HEK293T (cell line): ENCODE measurements around the gene USB1.

Experiments
- CTCF ChIA-PET: fragments of 350-600 bp; formaldehyde crosslinking; extraction: SDS; loops from one replicate; lab custom pipeline; 2021; ENCODE audit warnings: antibody characterized with exemption, inconsistent platforms; lab: Yijun Ruan, JAX
- POLR2A ChIA-PET: fragments of 350-600 bp; formaldehyde crosslinking; extraction: SDS; loops from one replicate; lab custom pipeline; 2020; ENCODE audit warnings: antibody characterized with exemption, inconsistent platforms; lab: Yijun Ruan, JAX
- DNase-seq: peaks from one replicate; pipeline ENCODE4 v3.0.0; 2012; ENCODE audit warnings: mixed read lengths; ENCODE audit errors: extremely low spot score
- ARNT ChIP-seq: fragments of 450-650 bp; IDR thresholded peaks from 2 replicates; pipeline ENCODE4 v1.6.1; 2017; ENCODE audit warnings: mild to moderate bottlenecking
- BHLHE40 ChIP-seq: fragments of 450-650 bp; IDR thresholded peaks from 2 replicates; pipeline ENCODE4 v1.6.1; 2016; ENCODE audit warnings: mild to moderate bottlenecking, moderate library complexity, borderline replicate concordance
- CTBP1 ChIP-seq: fragments of 450-650 bp; IDR thresholded peaks from 2 replicates; pipeline ENCODE4 v1.6.1; 2016; ENCODE audit warnings: borderline replicate concordance
- ELF4 ChIP-seq: fragments of 450-650 bp; IDR thresholded peaks from 2 replicates; pipeline ENCODE4 v1.6.1; 2017; ENCODE audit warnings: antibody characterized with exemption
- FOXA1 ChIP-seq: fragments of 450-650 bp; IDR thresholded peaks from 2 replicates; pipeline ENCODE4 v1.6.1; 2016; ENCODE audit warnings: mild to moderate bottlenecking
- FOXK2 ChIP-seq: fragments of 450-650 bp; IDR thresholded peaks from 2 replicates; pipeline ENCODE4 v1.6.1; 2016; ENCODE audit warnings: mild to moderate bottlenecking
- FOXM1 ChIP-seq: fragments of 450-650 bp; IDR thresholded peaks from 2 replicates; pipeline ENCODE4 v1.6.1; 2017; ENCODE audit warnings: mild to moderate bottlenecking, borderline replicate concordance
- HDGF ChIP-seq: fragments of 450-650 bp; IDR thresholded peaks from 2 replicates; pipeline ENCODE4 v1.6.1; 2017; ENCODE audit warnings: antibody characterized with exemption, borderline replicate concordance
- L3MBTL2 ChIP-seq: fragments of 450-650 bp; conservative IDR thresholded peaks from 2 replicates; pipeline ENCODE4 v1.6.1; 2016; ENCODE audit warnings: mild to moderate bottlenecking
- LEF1 ChIP-seq: fragments of 450-650 bp; IDR thresholded peaks from 2 replicates; pipeline ENCODE4 v1.6.1; 2017; ENCODE audit warnings: mild to moderate bottlenecking, borderline replicate concordance
- NFRKB ChIP-seq: fragments of 450-650 bp; IDR thresholded peaks from 2 replicates; pipeline ENCODE4 v1.6.1; 2016; ENCODE audit warnings: mild to moderate bottlenecking, moderate library complexity
- PKNOX1 ChIP-seq: fragments of 450-650 bp; IDR thresholded peaks from 2 replicates; pipeline ENCODE4 v1.6.1; 2016
- SP1 ChIP-seq: fragments of 450-650 bp; IDR thresholded peaks from 2 replicates; pipeline ENCODE4 v1.6.1; 2017
- SUZ12 ChIP-seq: fragments of 450-650 bp; IDR thresholded peaks from 2 replicates; pipeline ENCODE4 v1.6.1; 2016; ENCODE audit warnings: mild to moderate bottlenecking
- TARDBP ChIP-seq: fragments of 450-650 bp; IDR thresholded peaks from 2 replicates; pipeline ENCODE4 v1.6.1; 2016
- ZNF384 ChIP-seq: fragments of 450-650 bp; IDR thresholded peaks from 2 replicates; pipeline ENCODE4 v1.6.1; 2016

Gene USB1

GRCh38 chr16:58022601-58023371 is 21.6 kb downstream of the USB1 start:
- no peak for TF ChIP-seq NFRKB
- TF ChIP-seq HDGF = no peak
- TF ChIP-seq SUZ12 = no peak
- TF ChIP-seq CTBP1 = no peak
- no peak for TF ChIP-seq ZNF384
- TF ChIP-seq FOXK2 = no peak
- TF ChIP-seq ELF4 = no peak
- TF ChIP-seq BHLHE40 = no peak
- TF ChIP-seq ARNT = no peak
- TF ChIP-seq FOXA1 = no peak
- no peak for TF ChIP-seq PKNOX1
- TF ChIP-seq LEF1 = no peak
- TF ChIP-seq TARDBP = no peak
- no peak for TF ChIP-seq FOXM1
- TF ChIP-seq L3MBTL2 = no peak
- no peak for TF ChIP-seq SP1
- CTCF ChIA-PET = interaction anchor here (0.5 to 2.2 kb wide), 2 partner anchors 52 to 99 kb away, joined by 3 to 12 read pairs; no protein-coding TSS in a partner anchor

GRCh38 chr16:58024486-58025350 is 23.5 kb downstream of the USB1 start:
- ChIA-PET POLR2A (interaction anchor here (0.6 kb wide), 1 partner anchor 105 kb away, joined by 3 read pairs; the partner anchor contains the start of gene CFAP20), CTCF (interaction anchor here (0.8 to 2.2 kb wide), 2 partner anchors 97 to 103 kb away, joined by 5 to 12 read pairs; no protein-coding TSS in a partner anchor)
- TF ChIP-seq HDGF (no peak), CTBP1 (no peak), FOXM1 (no peak), FOXK2 (no peak), L3MBTL2 (no peak), ARNT (no peak), SUZ12 (no peak), FOXA1 (no peak), ZNF384 (no peak)
- no peak for DNase-seq

More at GRCh38 chr16:58022601-58023371, 21.6 kb downstream of the USB1 start:
- POLR2A ChIA-PET = interaction anchor here (1.7 kb wide), 1 partner anchor 107 kb away, joined by 6 read pairs; the partner anchor contains the start of gene CFAP20
- no peak for DNase-seq

- DNase-seq = peak; percentile 76
- ChIA-PET CTCF (interaction anchor here (0.8 to 2.5 kb wide), 3 partner anchors 96 to 102 kb away, joined by 3 to 12 read pairs (median 10); no protein-coding TSS in a partner anchor), POLR2A (interaction anchor here (1.5 to 2.4 kb wide), 2 partner anchors 96 to 104 kb away, joined by 5 to 8 read pairs; partner anchors contain the start of gene CFAP20)
- no peak for TF ChIP-seq ELF4
- TF ChIP-seq L3MBTL2 = peak; percentile 37; the same call in 1 of the 2 replicates
- TF ChIP-seq CTBP1 = peak; percentile 48; the same call in 1 of the 2 replicates
- TF ChIP-seq NFRKB = no peak
- TF ChIP-seq BHLHE40 = no peak
- TF ChIP-seq ZNF384 = no peak
Measured at GRCh38 chr16:58025351-58026138, 24.3 kb downstream of the USB1 start, which contains the start of gene MMP15. TSS of gene MMP15 (plus strand) at chr16:58025754. CDS start at chr16:58026351, 597 bp downstream.

GRCh38 chr16:58026139-58026704 is 25.0 kb downstream of the USB1 start:
- POLR2A ChIA-PET = interaction anchor here (1.5 to 2.4 kb wide), 2 partner anchors 95 to 103 kb away, joined by 5 to 8 read pairs; partner anchors contain the start of gene CFAP20
- CTCF ChIA-PET = interaction anchor here (0.8 to 2.5 kb wide), 2 partner anchors 95 to 101 kb away, joined by 3 to 10 read pairs; no protein-coding TSS in a partner anchor
- no peak for TF ChIP-seq FOXA1
- no peak for TF ChIP-seq FOXK2
- no peak for TF ChIP-seq NFRKB
- no peak for TF ChIP-seq SP1
- TF ChIP-seq PKNOX1 = no peak
- no peak for TF ChIP-seq ARNT
- TF ChIP-seq TARDBP = no peak
- TF ChIP-seq LEF1 = no peak
- TF ChIP-seq HDGF = no peak
- TF ChIP-seq L3MBTL2 = no peak; the same call in 1 of the 2 replicates
- no peak for TF ChIP-seq ZNF384
- TF ChIP-seq BHLHE40 = no peak
- TF ChIP-seq SUZ12 = no peak
- no peak for TF ChIP-seq FOXM1
- TF ChIP-seq ELF4 = no peak
- TF ChIP-seq CTBP1 = no peak

GRCh38 chr16:58026705-58027160 is 25.5 kb downstream of the USB1 start:
- DNase-seq = no peak
- ChIA-PET POLR2A (interaction anchor here (1.5 to 2.4 kb wide), 2 partner anchors 95 to 103 kb away, joined by 5 to 8 read pairs; partner anchors contain the start of gene CFAP20), CTCF (interaction anchor here (0.8 to 2.5 kb wide), 2 partner anchors 95 to 101 kb away, joined by 3 to 10 read pairs; no protein-coding TSS in a partner anchor)
- TF ChIP-seq LEF1 (no peak), SP1 (no peak), CTBP1 (no peak), ELF4 (no peak), SUZ12 (no peak), FOXM1 (no peak), FOXA1 (no peak), L3MBTL2 (no peak)

More at GRCh38 chr16:58026139-58026704, 25.0 kb downstream of the USB1 start:
- peak; percentile 52 for DNase-seq
